Fibroblast of lung (primary cell): ENCODE data around the gene RTN4RL1.

ENCODE experiments used
- EZH2 ChIP-seq: IDR thresholded peaks from 2 replicates; pipeline ENCODE4 v1.5.1; 2012; ENCODE audit warnings: low read length, control low read depth, mild to moderate bottlenecking; ENCODE audit errors: missing control alignments
- TF ChIP-seq, protein P1 (sequence below), 2 donors: IDR thresholded peaks in 1 of 2; conservative IDR thresholded peaks in 1 of 2; 1 replicate in 1 of 2; 2 replicates in 1 of 2; pipeline ENCODE4 v1.5.1; 2011 to 2012; ENCODE audit warnings: low read length in 2 of 2, control low read depth in 1 of 2, inconsistent platforms in 1 of 2, low read depth in 1 of 2, mild to moderate bottlenecking in 1 of 2

DNA sequence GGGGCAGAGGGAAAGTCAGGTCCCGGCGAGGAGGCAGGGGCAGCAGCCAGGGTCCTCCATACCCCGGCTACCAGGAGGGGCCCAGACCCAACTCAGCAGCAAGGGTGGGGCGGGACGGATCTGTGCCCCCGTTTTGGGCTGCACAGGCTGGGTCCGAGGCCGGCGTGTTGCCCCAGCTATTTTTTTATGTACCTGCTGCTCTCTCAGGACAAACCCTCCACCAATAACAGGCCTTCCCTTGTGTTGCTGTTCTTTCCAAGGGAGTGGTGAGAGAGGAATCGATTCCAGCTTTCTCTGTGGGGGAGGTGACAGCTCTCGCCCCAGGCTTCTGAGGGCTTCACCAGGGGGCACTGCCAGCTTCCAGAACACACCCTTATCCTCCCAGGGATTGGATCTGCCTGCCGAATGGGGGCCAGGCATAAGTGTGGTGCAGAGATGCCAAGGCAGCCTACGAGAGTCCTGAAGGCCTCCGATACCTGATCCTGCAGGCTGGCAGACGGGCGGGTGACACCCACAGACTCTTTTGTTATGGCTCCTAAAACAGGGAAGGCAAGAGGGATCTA lies 22.3 kb downstream of the RTN4RL1 start:
- TF ChIP-seq, protein P1, sequence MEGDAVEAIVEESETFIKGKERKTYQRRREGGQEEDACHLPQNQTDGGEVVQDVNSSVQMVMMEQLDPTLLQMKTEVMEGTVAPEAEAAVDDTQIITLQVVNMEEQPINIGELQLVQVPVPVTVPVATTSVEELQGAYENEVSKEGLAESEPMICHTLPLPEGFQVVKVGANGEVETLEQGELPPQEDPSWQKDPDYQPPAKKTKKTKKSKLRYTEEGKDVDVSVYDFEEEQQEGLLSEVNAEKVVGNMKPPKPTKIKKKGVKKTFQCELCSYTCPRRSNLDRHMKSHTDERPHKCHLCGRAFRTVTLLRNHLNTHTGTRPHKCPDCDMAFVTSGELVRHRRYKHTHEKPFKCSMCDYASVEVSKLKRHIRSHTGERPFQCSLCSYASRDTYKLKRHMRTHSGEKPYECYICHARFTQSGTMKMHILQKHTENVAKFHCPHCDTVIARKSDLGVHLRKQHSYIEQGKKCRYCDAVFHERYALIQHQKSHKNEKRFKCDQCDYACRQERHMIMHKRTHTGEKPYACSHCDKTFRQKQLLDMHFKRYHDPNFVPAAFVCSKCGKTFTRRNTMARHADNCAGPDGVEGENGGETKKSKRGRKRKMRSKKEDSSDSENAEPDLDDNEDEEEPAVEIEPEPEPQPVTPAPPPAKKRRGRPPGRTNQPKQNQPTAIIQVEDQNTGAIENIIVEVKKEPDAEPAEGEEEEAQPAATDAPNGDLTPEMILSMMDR (conservative IDR thresholded peaks at IDR 0.05 in 1 of 2, IDR thresholded peaks at IDR 0.05 in 1 of 2; ENCODE audit: low read depth in 1 of 2, low read length in 2 of 2) = no peak
- TF ChIP-seq EZH2 = no peak
